ENCODE results near the gene MKI67. TPM values are rescaled to one million over a fixed set of nuclear protein-coding genes. Genes with fewer than 3 reads are reported as not detected.

MKI67 gene
- polyA plus RNA-seq, 1 of the 3 experiments (the other 2 are of a cell fraction): 7.5 TPM

- TF ChIP-seq CTCF (IDR thresholded peaks at IDR 0.05): no peak
- TF ChIP-seq ZBTB33 (IDR thresholded peaks at IDR 0.05; ENCODE audit: borderline replicate concordance, low read depth): no peak
These were observed 10.0 kb downstream of the MKI67 start (continued) for GRCh38 chr10:128116187-128116586.

GRCh38 chr10:128115356-128115755, 10.9 kb downstream of the MKI67 start:
- CTCF ChIA-PET: interaction anchor here (1.0 to 1.9 kb wide), 6 partner anchors 8 to 96 kb away, joined by 3 to 6 read pairs (median 4); partner anchors contain the start of gene MKI67

More at GRCh38 chr10:128115356-128115755, 10.9 kb downstream of the MKI67 start:
- no peaks in the 10 kb centered on the region for H3K27me3 ChIP-seq (ENCODE audit: insufficient read depth)
- H3K4me1 ChIP-seq (ENCODE audit: control insufficient read depth in 1 of 2, insufficient read depth in 2 of 2, low read depth in 1 of 2, low read length in 1 of 2): no peaks in the 10 kb centered on the region
- WGBS (ENCODE audit: low lambda C conversion rate): 92% methylated on average over 8 of the region's 8 CpGs
- H4K20me1 ChIP-seq (ENCODE audit: insufficient read depth): peaks cover 36% of the 10 kb centered on the region; the same call in 1 of the 2 replicates
- H3K36me3 ChIP-seq (replicated peaks in 1 of 2; ENCODE audit: control insufficient read depth in 1 of 2, insufficient read depth in 2 of 2, low read length in 1 of 2): peaks cover 60 to 77% of the 10 kb centered on the region in 2 experiments
- no peak for DNase-seq
- no peak overlapping the region for H3K4me3 ChIP-seq (ENCODE audit: low read depth in 2 of 2, low read length in 1 of 2)
- no peak overlapping the region for H2AFZ ChIP-seq (ENCODE audit: low read depth)
- POLR2A ChIA-PET: no interaction called here
- no peak overlapping the region for H3K9ac ChIP-seq
- H3K27ac ChIP-seq (ENCODE audit: low read depth in 2 of 2, low read length in 1 of 2): no peak overlapping the region
- peaks cover 4% of the 10 kb centered on the region for H3F3A ChIP-seq (replicated peaks; ENCODE audit: insufficient read depth)
- peaks cover 54% of the 10 kb centered on the region for H3K79me2 ChIP-seq (ENCODE audit: insufficient read depth)
- no peaks in the 10 kb centered on the region for H3K9me3 ChIP-seq
- H3K4me2 ChIP-seq: no peak overlapping the region
- TF ChIP-seq NFIC (IDR thresholded peaks at IDR 0.05; ENCODE audit: borderline replicate concordance) (no peak), FOXM1 (IDR thresholded peaks at IDR 0.05; ENCODE audit: low read depth) (no peak), USF1 (IDR thresholded peaks at IDR 0.05; ENCODE audit: borderline replicate concordance, low read depth) (no peak), SIN3A (IDR thresholded peaks at IDR 0.05; ENCODE audit: borderline replicate concordance, low read depth, low read length) (no peak), USF2 (IDR thresholded peaks at IDR 0.05; ENCODE audit: borderline replicate concordance, low read depth, low read length) (no peak), EZH2phosphoT487 (IDR thresholded peaks at IDR 0.05; ENCODE audit: borderline replicate concordance, low read depth) (no peak), FOSL2 (IDR thresholded peaks at IDR 0.05; ENCODE audit: borderline replicate concordance, low read depth) (no peak), EP300 (IDR thresholded peaks at IDR 0.05; ENCODE audit: borderline replicate concordance in 1 of 2, low read depth in 1 of 2, low read length in 1 of 2) (no peak), CTCF (IDR thresholded peaks at IDR 0.05) (no peak), GATA2 (CRISPR knock-in tag; IDR thresholded peaks at IDR 0.05) (no peak), NRF1 (IDR thresholded peaks at IDR 0.05; ENCODE audit: low read depth, low read length) (no peak)
- no peaks in the 10 kb centered on the region for H3K9me2 ChIP-seq
